GM18502 (cell line): ENCODE data around the gene SLC39A3.
"Not testable (repeated sequence)": the region's sequence is repeated elsewhere in the genome, so short reads cannot be mapped to it uniquely, and the experiment has no call there.

Source experiments
- ATAC-seq: cut with Tn5 transposase; IDR thresholded peaks from one replicate; pipeline ENCODE4 v1.9.1; 2021; ENCODE audit warnings: mild to moderate bottlenecking; ENCODE audit not compliant: unreplicated experiment, poor library complexity

Gene SLC39A3

GRCh38 chr19:2724148-2724557 is 15.7 kb downstream of the SLC39A3 start:
- no peak for ATAC-seq

- ATAC-seq, result no peak
These were observed 16.1 kb downstream of the SLC39A3 start for GRCh38 chr19:2723747-2724146.

GRCh38 chr19:2723345-2723715 is 16.5 kb downstream of the SLC39A3 start:
- no peak for ATAC-seq

- no peak for ATAC-seq
These were observed 17.1 kb downstream of the SLC39A3 start for GRCh38 chr19:2722541-2723344.

- ATAC-seq, result no peak
These were observed 18.0 kb downstream of the SLC39A3 start for GRCh38 chr19:2721570-2722540.

GRCh38 chr19:2720777-2721569 is 18.8 kb downstream of the SLC39A3 start, which contains the start of gene DIRAS1:
TSS of gene DIRAS1 (minus strand) at chr19:2721372. CDS start at chr19:2717806, 3,566 bp downstream.
- ATAC-seq, result no peak

- no peak for ATAC-seq
These were observed 19.7 kb downstream of the SLC39A3 start for GRCh38 chr19:2719920-2720776.

- no peak for ATAC-seq
These were observed 20.5 kb downstream of the SLC39A3 start for GRCh38 chr19:2719232-2719735.

GRCh38 chr19:2717638-2718541 is 21.9 kb downstream of the SLC39A3 start:
- ATAC-seq, result no peak

GRCh38 chr19:2716722-2717637 is 22.8 kb downstream of the SLC39A3 start:
- ATAC-seq, result no peak

GRCh38 chr19:2716275-2716650 is 23.6 kb downstream of the SLC39A3 start:
- ATAC-seq, result no peak

- no peak for ATAC-seq
These were observed 24.1 kb downstream of the SLC39A3 start for GRCh38 chr19:2715470-2716274.

- no peak for ATAC-seq
These were observed 25.1 kb downstream of the SLC39A3 start for GRCh38 chr19:2714531-2715269.

- not testable (repeated sequence) for ATAC-seq
These were observed 25.7 kb downstream of the SLC39A3 start for GRCh38 chr19:2714102-2714501.

- not testable (repeated sequence) for ATAC-seq
These were observed 26.6 kb downstream of the SLC39A3 start for GRCh38 chr19:2713170-2713569.

GRCh38 chr19:2711875-2712205 is 28.0 kb downstream of the SLC39A3 start:
- no peak for ATAC-seq
